Prostate gland (tissue), 2 donors: ENCODE results near the gene PTRHD1. TPM values are rescaled to one million over a fixed set of nuclear protein-coding genes. Genes with fewer than 3 reads are reported as not detected.

Source experiments
- DNase-seq: peaks from one replicate; pipeline ENCODE4 v3.0.0-alpha.2; 2019; ENCODE audit warnings: low spot score
- H3K27ac ChIP-seq, 2 donors: fragments of 200-600 bp; sonication (generic); 2 replicates each; pipeline ENCODE4 v1.5.1; 2017 to 2019
- H3K27me3 ChIP-seq: fragments of 200-600 bp; sonication (generic); replicated peaks from 2 replicates; pipeline ENCODE4 v1.5.1; 2019; ENCODE audit not compliant: insufficient read depth
- H3K36me3 ChIP-seq, 2 donors: fragments of 200-600 bp; sonication (generic); 1 replicate in 1 of 2; 2 replicates in 1 of 2; pipeline versions ENCODE4 v1.5.1 to v1.8.1; 2017 to 2019
- H3K4me1 ChIP-seq: fragments of 200-600 bp; sonication (generic); replicated peaks from 2 replicates; pipeline ENCODE4 v1.5.1; 2019
- H3K4me3 ChIP-seq, 2 donors: fragments of 200-600 bp; sonication (generic); 2 replicates each; pipeline ENCODE4 v1.5.1; 2017 to 2019
- H3K9me3 ChIP-seq: fragments of 200-600 bp; sonication (generic); 2 replicates; pipeline ENCODE4 v1.5.1; 2017
- CTCF ChIP-seq, 4 experiments: fragments of 200-600 bp in 2 of 4; fragments of 450-650 bp in 2 of 4; sonication (generic) in 2 of 4; IDR thresholded peaks; 1 replicate in 3 of 4; 2 replicates in 1 of 4; pipeline ENCODE4 v1.5.1; 2016 to 2019; ENCODE audit warnings: antibody characterized with exemption in 4 of 4, mild to moderate bottlenecking in 2 of 4, moderate library complexity in 2 of 4
- POLR2A ChIP-seq: fragments of 450-650 bp; IDR thresholded peaks from one replicate; pipeline ENCODE4 v1.6.1; 2016; ENCODE audit warnings: antibody characterized with exemption, mild to moderate bottlenecking
- POLR2AphosphoS5 ChIP-seq: sonication (generic); formaldehyde crosslinking; IDR thresholded peaks from one replicate; pipeline ENCODE4 v1.6.1; 2017; ENCODE audit warnings: antibody characterized with exemption
- WGBS: methylation state at CpG from one replicate; pipeline ENCODE4 v1.1.5; 2018; 5-methylcytosine and 5-hydroxymethylcytosine counted together
- intact Hi-C: fragments of 100-400 bp; cut with DNase I; formaldehyde crosslinking; loops from one replicate; pipeline ENCODE4 v1.14.2; 2022
- total RNA-seq, 2 donors: library from RNA; depleted of rRNA; stranded (reverse); fragments of >200 nt; gene quantifications; one replicate each; pipeline ENCODE4 v1.1.0, GENCODE V29; 2016

Gene PTRHD1
- total RNA-seq, 2 donors from 2014 or later = 33.9 to 38.6 TPM

- Histone ChIP-seq H3K36me3 (no peaks in the 10 kb centered on the region), H3K27ac (no peak overlapping the region), H3K4me1 (no peaks in the 10 kb centered on the region), H3K9me3 (no peaks in the 10 kb centered on the region), H3K4me3 (no peak overlapping the region), H3K27me3 (no peaks in the 10 kb centered on the region)
- TF ChIP-seq POLR2AphosphoS5 = no peak
- no peak for TF ChIP-seq POLR2A
- no peak for TF ChIP-seq CTCF (IDR thresholded peaks at IDR 0.05)
- WGBS = 79% methylated on average over 17 of the region's 17 CpGs
- DNase-seq = no peak
- intact Hi-C loops = no loop called here
These were observed 35.2 kb upstream of the PTRHD1 start for GRCh38 chr2:24828238-24828996.

DNA sequence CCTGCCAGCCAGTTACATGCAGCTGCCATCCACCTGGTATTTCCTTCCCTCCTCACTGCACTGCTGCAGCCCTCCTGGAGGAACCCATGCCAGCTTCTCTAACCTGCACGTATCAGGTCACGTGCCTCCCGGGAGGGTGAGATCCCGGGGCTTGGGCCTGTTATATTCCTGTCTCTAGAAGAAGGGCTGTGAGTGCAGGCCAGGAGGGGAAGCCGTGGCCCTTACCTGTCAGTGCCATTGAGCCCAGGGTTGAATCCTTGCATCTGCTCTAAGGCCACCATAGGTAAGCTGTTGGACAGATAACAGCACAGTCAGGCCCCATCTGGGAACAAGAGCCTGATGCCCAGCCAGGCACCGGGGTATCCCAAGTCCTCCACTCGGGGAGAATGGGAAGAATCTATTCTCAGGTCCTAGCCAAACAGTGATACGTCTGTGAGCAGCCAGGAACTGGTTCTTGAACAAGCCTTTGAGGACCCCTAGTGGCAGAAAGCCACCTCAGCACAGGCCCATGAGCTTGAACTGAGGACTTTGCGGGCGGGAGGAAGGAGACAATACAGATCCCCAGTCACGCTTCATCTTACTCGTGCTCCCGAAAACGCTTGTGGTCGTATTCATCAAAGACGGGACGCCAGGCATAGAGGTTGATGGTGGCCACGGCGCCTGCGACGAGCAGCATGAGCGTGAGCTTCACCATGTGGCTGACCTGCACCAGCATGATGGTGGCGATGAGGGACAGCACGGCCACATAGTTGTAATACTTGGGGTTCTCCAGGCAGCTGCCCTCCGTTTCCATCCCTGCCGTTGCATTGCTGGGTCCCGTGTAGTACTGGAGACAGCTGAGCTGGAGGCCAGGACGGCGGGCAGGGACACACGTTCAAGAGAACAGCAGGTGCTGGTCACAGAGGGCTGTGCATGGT is 34.4 kb upstream of the PTRHD1 start:
- no peaks in the 10 kb centered on the region for H3K9me3 ChIP-seq
- 28% methylated on average over 30 of the region's 30 CpGs for WGBS
- DNase-seq = peak; percentile 79

DNA sequence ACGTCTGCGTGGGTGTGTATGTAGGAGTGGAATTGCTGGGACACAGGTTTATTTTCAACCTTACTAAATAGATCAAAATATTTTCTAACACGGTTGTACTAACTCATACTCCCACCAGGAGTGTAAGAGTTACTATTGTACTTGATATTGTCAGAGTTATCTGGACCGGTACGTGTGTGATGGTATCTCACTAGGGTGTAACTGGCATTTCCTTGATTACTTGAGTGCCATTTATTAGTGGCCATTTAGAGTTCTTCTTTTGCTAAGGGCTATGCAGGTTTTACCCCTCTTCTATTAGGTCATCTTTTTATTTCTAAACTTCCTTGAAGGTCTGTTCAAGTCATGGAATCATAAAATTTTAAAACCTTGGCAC is 33.6 kb upstream of the PTRHD1 start:
- H3K4me3 ChIP-seq = no peak overlapping the region
- H3K27ac ChIP-seq = no peak overlapping the region
- no peak for TF ChIP-seq POLR2AphosphoS5
- TF ChIP-seq POLR2A = no peak
- TF ChIP-seq CTCF (IDR thresholded peaks at IDR 0.05) = no peak
- 48% methylated on average over 5 of the region's 5 CpGs for WGBS
- no peaks in the 10 kb centered on the region for H3K9me3 ChIP-seq
- H3K27me3 ChIP-seq = no peaks in the 10 kb centered on the region
- DNase-seq = no peak
- H3K36me3 ChIP-seq = no peaks in the 10 kb centered on the region
- H3K4me1 ChIP-seq = no peaks in the 10 kb centered on the region
- intact Hi-C loops = loop anchor here (1.0 kb wide), 1 partner anchor 416 kb away; no protein-coding TSS in a partner anchor

More for the DNA sequence above, 34.4 kb upstream of the PTRHD1 start:
- Histone ChIP-seq H3K4me3 (no peak overlapping the region), H3K36me3 (no peaks in the 10 kb centered on the region), H3K4me1 (no peaks in the 10 kb centered on the region), H3K27ac (no peak overlapping the region), H3K27me3 (no peaks in the 10 kb centered on the region)
- intact Hi-C loops = loop anchor here (1.0 kb wide), 1 partner anchor 417 kb away; no protein-coding TSS in a partner anchor
- peak in 3 of 4 experiments; percentile 87 to 91 (median 87) for TF ChIP-seq CTCF (IDR thresholded peaks at IDR 0.05)
- no peak for TF ChIP-seq POLR2A
- TF ChIP-seq POLR2AphosphoS5 = peak; percentile 38

GRCh38 chr2:24825883-24826772 is 32.9 kb upstream of the PTRHD1 start:
- no peak for DNase-seq
- intact Hi-C loops = no loop called here
- H3K4me3 ChIP-seq = no peak overlapping the region

More at GRCh38 chr2:24825883-24826772, 32.9 kb upstream of the PTRHD1 start:
- TF ChIP-seq POLR2A (no peak), POLR2AphosphoS5 (no peak), CTCF (IDR thresholded peaks at IDR 0.05) (no peak)
- Histone ChIP-seq H3K36me3 (no peaks in the 10 kb centered on the region), H3K27ac (no peak overlapping the region), H3K4me1 (no peaks in the 10 kb centered on the region), H3K27me3 (no peaks in the 10 kb centered on the region), H3K9me3 (no peaks in the 10 kb centered on the region)
- 88% methylated on average over 14 of the region's 14 CpGs for WGBS
